Skeletal muscle tissue (tissue), 4 donors: Measurements from ENCODE around the gene PI16. TPM values are rescaled to one million over a fixed set of nuclear protein-coding genes. Genes with fewer than 3 reads are reported as not detected.
"Not testable (repeated sequence)": the region's sequence is repeated elsewhere in the genome, so short reads cannot be mapped to it uniquely, and the experiment has no call there.

Source experiments
- H3K27ac ChIP-seq: one replicate; pipeline ENCODE4 v1.7.0; 2013; ENCODE audit warnings: mild to moderate bottlenecking, low read depth, low read length, inconsistent platforms
- H3K27me3 ChIP-seq, 3 donors: one replicate each; pipeline ENCODE4 v1.7.0; 2013; ENCODE audit warnings: low read length in 3 of 3; ENCODE audit not compliant: control insufficient read depth in 3 of 3, insufficient read depth in 3 of 3
- H3K36me3 ChIP-seq, 3 donors: one replicate each; pipeline ENCODE4 v1.7.0; 2013; ENCODE audit warnings: low read length in 3 of 3; ENCODE audit not compliant: control insufficient read depth in 3 of 3, insufficient read depth in 3 of 3
- H3K4me1 ChIP-seq, 3 donors: one replicate each; pipeline ENCODE4 v1.7.0; 2013; ENCODE audit warnings: low read length in 3 of 3, mild to moderate bottlenecking in 3 of 3; ENCODE audit not compliant: control insufficient read depth in 3 of 3, insufficient read depth in 3 of 3
- H3K4me3 ChIP-seq, 3 donors: one replicate each; pipeline ENCODE4 v1.7.0; 2013; ENCODE audit warnings: low read length in 3 of 3
- H3K9ac ChIP-seq, 3 donors: one replicate each; pipeline ENCODE4 v1.7.0; 2013; ENCODE audit warnings: low read length in 3 of 3, mild to moderate bottlenecking in 3 of 3, moderate library complexity in 2 of 3, low read depth in 1 of 3
- H3K9me3 ChIP-seq, 3 donors: one replicate each; pipeline ENCODE4 v1.7.0; 2013; ENCODE audit warnings: low read length in 3 of 3; ENCODE audit not compliant: control insufficient read depth in 3 of 3
- total RNA-seq: library from RNA; depleted of rRNA; stranded (reverse); fragments of >200 nt; gene quantifications from one replicate; pipeline ENCODE4 v1.2.3, GENCODE V29; 2014
- donor health status: Osteomylitis.

PI16 gene
- total RNA-seq, 1 donor from 2014 or later = 19.8 TPM

DNA sequence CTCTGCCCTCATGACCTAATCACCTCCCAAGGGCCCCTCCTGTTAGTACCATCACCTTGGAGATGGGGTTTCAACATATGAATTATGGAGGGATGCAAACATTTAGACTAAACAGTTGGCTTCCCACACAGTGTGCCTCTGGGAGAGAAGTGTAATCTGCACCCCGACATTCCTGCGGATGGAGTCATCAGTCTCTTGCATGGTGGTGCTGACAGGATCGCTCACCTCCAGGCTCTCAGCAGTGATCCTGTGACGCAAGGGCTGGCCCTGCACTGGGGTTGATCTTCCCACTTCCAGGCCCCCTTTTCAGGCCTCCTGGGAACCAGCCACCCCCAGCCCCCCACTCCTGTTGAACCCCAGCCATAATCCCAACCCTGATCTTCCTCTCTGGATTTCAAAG lies 16.0 kb upstream of the PI16 start:
- no peaks in the 10 kb centered on the region for H3K36me3 ChIP-seq
- no peak overlapping the region for H3K4me3 ChIP-seq
- H3K27ac ChIP-seq = no peak overlapping the region
- H3K9me3 ChIP-seq = no peaks in the 10 kb centered on the region
- peaks cover 0 to 3% (median 0%) of the 10 kb centered on the region in 3 donors for H3K27me3 ChIP-seq
- no peaks in the 10 kb centered on the region for H3K4me1 ChIP-seq
- H3K9ac ChIP-seq = no peak overlapping the region

DNA sequence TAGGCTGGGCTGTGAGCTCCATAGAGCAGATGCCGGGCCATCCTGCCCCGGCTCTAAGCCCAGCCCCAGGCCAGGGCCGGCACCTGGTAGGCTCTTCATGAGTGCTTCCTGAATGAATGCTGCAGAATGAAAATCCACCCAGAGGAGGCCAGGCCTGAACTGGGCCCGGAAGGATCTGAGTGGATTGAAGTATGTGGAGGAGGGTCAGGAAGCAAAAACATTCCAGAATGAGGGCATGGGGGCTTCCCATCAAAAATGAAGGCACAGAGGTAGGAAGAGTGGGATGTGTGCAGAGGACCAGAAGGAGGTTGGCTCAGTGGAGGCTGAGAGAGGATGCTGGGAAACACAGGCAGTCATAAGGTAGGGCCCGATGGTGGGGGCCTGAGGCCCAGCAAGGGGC lies 15.5 kb upstream of the PI16 start:
- H3K9me3 ChIP-seq, H3K4me1 ChIP-seq, H3K36me3 ChIP-seq, H3K4me3 ChIP-seq, H3K27ac ChIP-seq, H3K9ac ChIP-seq, H3K27me3 ChIP-seq: not testable (repeated sequence)

DNA sequence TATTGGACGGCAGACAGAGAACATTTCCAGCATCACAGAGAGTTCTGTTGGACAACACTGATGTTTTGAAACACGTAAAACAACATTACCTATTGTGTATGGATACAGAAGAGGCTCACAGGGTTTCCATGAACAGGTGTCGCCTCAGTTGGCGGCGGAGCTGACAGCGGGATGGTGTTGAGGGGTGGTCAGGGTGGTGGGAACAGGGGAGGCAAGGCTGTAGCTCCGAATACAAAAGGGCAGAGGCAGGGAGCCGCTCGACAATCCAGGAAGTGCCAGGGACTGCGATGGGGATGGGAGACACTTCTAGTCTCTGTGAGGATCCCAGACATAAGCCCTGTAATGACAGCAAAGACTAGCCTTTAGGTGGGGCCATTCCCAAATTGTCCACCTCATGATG lies 14.5 kb upstream of the PI16 start:
- Histone ChIP-seq H3K9me3 (no peaks in the 10 kb centered on the region), H3K36me3 (no peaks in the 10 kb centered on the region), H3K27me3 (peaks cover 0 to 3% (median 0%) of the 10 kb centered on the region in 3 donors), H3K4me3 (no peak overlapping the region), H3K9ac (no peak overlapping the region), H3K27ac (no peak overlapping the region), H3K4me1 (no peaks in the 10 kb centered on the region)

DNA sequence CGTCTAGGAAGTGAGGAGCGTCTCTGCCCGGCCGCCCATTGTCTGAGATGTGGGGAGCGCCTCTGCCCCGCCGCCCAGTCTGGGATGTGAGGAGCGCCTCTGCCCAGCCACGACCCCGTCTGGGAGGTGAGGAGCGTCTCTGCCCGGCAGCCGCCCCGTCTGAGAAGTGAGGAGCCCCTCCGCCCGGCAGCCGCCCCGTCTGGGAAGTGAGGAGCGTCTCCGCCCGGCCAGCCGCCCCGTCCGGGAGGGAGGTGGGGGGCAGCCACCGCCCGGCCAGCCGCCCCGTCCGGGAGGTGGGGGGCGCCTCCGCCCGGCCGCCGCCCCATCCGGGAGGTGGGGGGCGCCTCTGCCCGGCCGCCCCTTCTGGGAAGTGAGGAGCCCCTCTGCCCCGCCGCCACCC lies 13.0 kb upstream of the PI16 start:
- H3K9me3 ChIP-seq, H3K27ac ChIP-seq, H3K36me3 ChIP-seq, H3K4me3 ChIP-seq, H3K27me3 ChIP-seq, H3K9ac ChIP-seq, H3K4me1 ChIP-seq: not testable (repeated sequence)

DNA sequence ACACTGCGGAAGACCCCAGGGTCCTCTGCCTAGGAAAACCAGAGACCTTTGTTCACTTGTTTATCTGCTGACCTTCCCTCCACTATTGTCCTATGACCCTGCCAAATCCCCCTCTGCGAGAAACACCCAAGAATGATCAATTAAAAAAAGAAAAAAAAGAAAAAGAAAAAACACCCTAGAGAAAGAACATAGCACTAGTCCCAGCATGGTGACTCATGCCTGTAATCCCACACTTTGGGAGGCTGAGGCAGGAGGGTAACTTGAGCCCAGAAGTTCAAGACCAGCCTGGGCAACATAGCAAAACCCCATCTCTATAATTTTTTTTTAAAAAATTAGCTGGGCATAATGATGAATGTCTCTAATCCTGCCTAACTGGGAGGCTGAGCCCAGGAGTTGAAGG lies 12.2 kb upstream of the PI16 start:
- H3K9ac ChIP-seq, H3K27ac ChIP-seq, H3K9me3 ChIP-seq, H3K36me3 ChIP-seq, H3K4me1 ChIP-seq, H3K27me3 ChIP-seq, H3K4me3 ChIP-seq: not testable (repeated sequence)

DNA sequence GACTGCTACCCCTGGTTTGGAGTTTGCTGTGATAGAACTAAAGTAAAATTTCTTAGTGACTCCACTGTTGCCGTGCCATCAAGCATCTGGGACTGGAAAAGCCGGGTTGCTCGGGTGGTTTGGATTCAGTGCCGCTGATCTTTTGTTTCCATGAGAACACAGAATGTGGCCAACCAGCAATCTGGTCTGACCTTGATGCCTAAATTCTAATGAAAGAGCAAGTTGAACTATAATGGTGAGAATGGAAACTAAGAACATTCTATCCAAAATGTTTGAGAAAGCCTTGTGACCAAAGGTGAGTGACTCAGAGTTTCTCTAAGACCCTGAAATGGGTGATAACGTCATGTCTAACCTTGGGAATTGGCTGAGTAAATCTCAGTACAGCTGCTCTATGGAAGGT lies 9.9 kb upstream of the PI16 start:
- Histone ChIP-seq H3K9ac (no peak overlapping the region), H3K27me3 (peaks cover 0 to 3% (median 0%) of the 10 kb centered on the region in 3 donors), H3K27ac (no peak overlapping the region), H3K36me3 (no peaks in the 10 kb centered on the region), H3K4me3 (no peak overlapping the region), H3K4me1 (no peaks in the 10 kb centered on the region), H3K9me3 (no peaks in the 10 kb centered on the region)

DNA sequence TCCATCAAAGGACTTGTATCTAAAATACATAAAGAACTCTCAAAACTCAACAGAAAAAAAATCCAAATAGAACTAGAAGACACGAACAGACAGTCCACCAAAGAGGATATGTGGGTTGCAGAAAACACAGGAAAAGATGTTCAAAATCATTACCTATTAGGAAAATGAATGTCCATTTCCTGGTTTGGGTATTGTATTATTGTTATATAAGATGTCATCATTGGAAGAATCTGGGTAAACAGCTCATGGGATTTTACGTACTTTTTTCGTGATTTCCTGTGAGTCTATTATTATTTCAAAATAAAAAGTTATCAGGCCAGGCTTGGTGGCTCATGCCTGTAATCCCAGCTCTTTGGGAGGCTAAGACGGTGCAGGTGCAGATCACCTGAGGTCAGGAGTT lies 9.2 kb upstream of the PI16 start:
- Histone ChIP-seq H3K4me1 (no peaks in the 10 kb centered on the region), H3K36me3 (no peaks in the 10 kb centered on the region), H3K9ac (no peak overlapping the region), H3K4me3 (no peak overlapping the region), H3K27me3 (no peaks in the 10 kb centered on the region), H3K9me3 (no peaks in the 10 kb centered on the region), H3K27ac (no peak overlapping the region)

DNA sequence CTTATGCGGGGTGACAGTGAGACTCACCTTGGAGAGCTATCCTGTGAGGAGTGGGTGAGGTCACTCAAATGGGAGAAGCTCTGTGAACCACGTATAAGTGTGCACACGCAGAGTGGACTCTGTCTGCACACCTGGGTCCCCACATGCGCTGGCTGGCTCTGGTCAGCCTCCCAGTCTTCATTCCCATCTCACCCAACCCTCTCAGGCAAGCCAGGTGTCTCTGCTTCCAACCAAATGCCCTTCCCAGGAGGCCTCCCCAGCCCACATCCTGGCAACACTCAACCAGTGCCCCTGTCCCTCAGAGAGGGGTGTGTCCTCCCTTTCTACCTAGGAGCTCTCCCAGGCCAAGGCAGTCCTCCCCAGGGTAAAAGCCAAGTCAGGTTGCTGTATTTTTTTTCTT lies 8.0 kb upstream of the PI16 start:
- no peaks in the 10 kb centered on the region for H3K4me1 ChIP-seq
- H3K36me3 ChIP-seq = no peaks in the 10 kb centered on the region
- H3K27me3 ChIP-seq = no peaks in the 10 kb centered on the region
- no peak overlapping the region for H3K27ac ChIP-seq
- no peaks in the 10 kb centered on the region for H3K9me3 ChIP-seq
- no peak overlapping the region for H3K4me3 ChIP-seq
- H3K9ac ChIP-seq = no peak overlapping the region

DNA sequence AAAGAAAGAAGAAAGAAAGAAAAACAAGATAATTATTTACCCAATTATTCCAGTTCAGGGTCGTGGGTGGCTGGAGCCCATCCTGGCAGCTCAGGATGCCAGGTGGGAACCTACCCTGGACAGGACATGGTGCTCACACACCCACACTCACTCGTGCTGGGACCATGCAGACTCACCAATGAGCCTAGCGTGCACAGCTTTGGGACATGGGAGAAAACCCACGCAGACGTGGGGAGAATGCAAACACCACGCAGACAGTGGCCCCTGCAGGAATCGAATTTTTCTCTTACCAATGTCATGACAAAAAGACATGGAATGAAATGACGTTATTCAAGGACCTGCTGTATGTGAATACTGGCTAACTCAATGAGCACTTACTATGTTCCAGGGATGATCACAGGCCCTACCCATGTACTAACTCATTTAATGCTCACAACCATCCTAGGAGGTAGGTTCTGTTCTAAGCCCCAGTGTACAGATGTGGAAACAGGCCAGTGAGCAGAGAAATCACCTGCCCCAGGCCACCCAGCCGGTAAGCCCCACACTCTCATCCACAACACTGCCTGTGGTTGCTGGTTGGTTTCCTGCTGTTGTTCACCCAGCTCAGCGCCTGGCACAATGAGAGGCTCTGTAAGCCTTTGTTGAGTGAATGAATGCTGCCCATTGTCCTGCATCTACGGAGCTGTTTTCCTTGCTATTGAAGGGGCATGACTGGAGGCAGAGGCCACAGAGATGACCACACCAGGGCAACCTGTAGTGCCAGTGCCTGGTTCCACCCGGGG lies 6.8 kb upstream of the PI16 start:
- H3K9ac ChIP-seq = no peak overlapping the region

DNA sequence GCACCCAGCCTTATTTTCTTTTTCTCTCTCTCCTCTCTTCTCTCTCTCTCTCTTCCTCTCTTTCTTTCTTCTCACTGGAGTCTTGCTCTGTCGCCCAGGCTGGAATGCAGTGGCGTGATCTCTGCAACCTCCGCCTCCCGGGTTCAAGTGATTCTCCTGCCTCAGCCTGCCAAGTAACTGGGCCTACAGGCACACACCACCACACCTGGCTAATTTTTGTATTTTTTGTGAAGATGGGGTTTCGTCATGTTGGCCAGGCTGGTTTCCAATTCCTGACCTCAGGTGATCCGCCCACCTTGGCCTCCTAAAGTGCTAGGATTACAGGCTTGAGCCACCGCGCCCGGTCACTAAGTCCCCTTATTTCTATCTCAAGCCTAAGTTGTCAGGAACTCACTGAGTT lies 5.5 kb upstream of the PI16 start:
- not testable (repeated sequence) for H3K27me3 ChIP-seq, H3K4me3 ChIP-seq, H3K9ac ChIP-seq, H3K36me3 ChIP-seq, H3K9me3 ChIP-seq, H3K27ac ChIP-seq, H3K4me1 ChIP-seq

More for the DNA sequence above, 6.8 kb upstream of the PI16 start:
- Histone ChIP-seq H3K9me3 (no peaks in the 10 kb centered on the region), H3K4me3 (no peak overlapping the region), H3K27me3 (no peaks in the 10 kb centered on the region), H3K4me1 (no peaks in the 10 kb centered on the region), H3K36me3 (no peaks in the 10 kb centered on the region), H3K27ac (no peak overlapping the region)
